Measurements from ENCODE around the gene EPN2.
A peak's percentile ranks its signal among the peaks of the same experiment; 100 is the strongest.

Gene EPN2

GRCh38 chr17:19285213-19285900, 48.2 kb downstream of the EPN2 start:
- peak overlapping the region; percentile 90 for H3K27ac Mint-ChIP-seq
- H3K4me1 Mint-ChIP-seq (ENCODE audit: low read depth) = peaks cover 36% of the 10 kb centered on the region
- H3K27me3 Mint-ChIP-seq (ENCODE audit: low read depth) = no peaks in the 10 kb centered on the region
- no peaks in the 10 kb centered on the region for H3K9me3 Mint-ChIP-seq
- DNase-seq (ENCODE audit: low spot score) = no peak
- peaks cover 4% of the 10 kb centered on the region for H3K36me3 Mint-ChIP-seq (ENCODE audit: low read depth)
- peak overlapping the region; percentile 63 for H3K4me3 Mint-ChIP-seq

DNA sequence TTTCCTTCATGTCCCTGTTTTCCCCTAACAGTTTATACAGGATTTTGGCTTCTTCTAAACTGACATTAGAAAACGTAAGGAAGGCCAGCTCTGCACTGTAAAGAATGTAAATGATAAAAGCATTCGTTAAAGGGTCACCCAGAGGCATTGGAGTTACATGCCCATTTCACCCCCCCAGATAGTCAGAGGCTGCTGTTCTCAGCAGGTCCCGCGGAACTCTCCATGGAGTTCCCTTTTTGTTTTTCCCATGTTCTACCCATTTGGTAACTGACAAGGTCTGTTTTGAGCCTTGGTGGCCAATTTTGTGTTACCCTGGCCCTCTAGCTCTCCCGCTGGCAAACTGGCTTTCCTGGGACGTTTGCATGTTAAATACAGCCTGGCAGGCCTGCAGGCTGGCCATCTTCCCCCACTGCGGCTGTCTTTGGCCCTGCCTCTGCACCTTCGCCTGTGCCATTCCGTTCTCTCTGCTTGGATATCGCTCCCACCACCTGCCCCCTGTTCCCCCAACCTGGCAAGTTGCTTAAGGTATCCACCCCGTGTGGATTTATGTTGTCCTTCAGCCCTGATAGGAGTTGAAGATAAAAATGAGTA, 49.7 kb downstream of the EPN2 start:
- Mint-ChIP-seq H3K27me3 (ENCODE audit: low read depth) (no peaks in the 10 kb centered on the region), H3K4me3 (no peak overlapping the region), H3K27ac (no peak overlapping the region), H3K36me3 (ENCODE audit: low read depth) (peaks cover 4% of the 10 kb centered on the region), H3K4me1 (ENCODE audit: low read depth) (peaks cover 39% of the 10 kb centered on the region), H3K9me3 (no peaks in the 10 kb centered on the region)
- DNase-seq (ENCODE audit: low spot score) = no peak

GRCh38 chr17:19287651-19288050, 50.5 kb downstream of the EPN2 start:
- Mint-ChIP-seq H3K4me3 (no peak overlapping the region), H3K27ac (no peak overlapping the region), H3K36me3 (ENCODE audit: low read depth) (peaks cover 4% of the 10 kb centered on the region), H3K27me3 (ENCODE audit: low read depth) (no peaks in the 10 kb centered on the region), H3K4me1 (ENCODE audit: low read depth) (peaks cover 39% of the 10 kb centered on the region), H3K9me3 (no peaks in the 10 kb centered on the region)
- no peak for DNase-seq (ENCODE audit: low spot score)

DNA sequence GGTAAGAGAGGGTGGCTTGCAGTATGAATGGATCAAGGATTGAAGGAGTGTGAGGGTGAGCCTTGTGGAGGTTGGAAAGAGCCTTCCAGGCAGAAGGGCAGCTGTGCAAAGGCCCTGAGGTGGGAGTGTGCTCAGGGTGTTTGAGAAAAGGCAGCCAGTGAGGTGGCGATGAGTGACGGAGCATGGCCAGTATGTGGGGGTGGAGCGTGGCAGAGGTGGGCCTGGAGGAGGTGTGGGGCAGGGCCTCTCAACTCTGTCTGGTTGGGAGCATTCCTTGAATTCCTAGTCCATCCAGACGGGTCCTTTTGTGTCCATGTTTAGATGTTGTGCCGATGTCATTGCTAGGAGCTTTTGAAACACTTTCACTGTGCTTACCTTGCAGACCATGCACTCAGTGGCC, 51.3 kb downstream of the EPN2 start:
- Mint-ChIP-seq H3K4me1 (ENCODE audit: low read depth) (peaks cover 39% of the 10 kb centered on the region), H3K4me3 (no peak overlapping the region), H3K9me3 (no peaks in the 10 kb centered on the region), H3K27me3 (ENCODE audit: low read depth) (no peaks in the 10 kb centered on the region), H3K36me3 (ENCODE audit: low read depth) (no peaks in the 10 kb centered on the region), H3K27ac (no peak overlapping the region)
- DNase-seq (ENCODE audit: low spot score) = no peak

DNA sequence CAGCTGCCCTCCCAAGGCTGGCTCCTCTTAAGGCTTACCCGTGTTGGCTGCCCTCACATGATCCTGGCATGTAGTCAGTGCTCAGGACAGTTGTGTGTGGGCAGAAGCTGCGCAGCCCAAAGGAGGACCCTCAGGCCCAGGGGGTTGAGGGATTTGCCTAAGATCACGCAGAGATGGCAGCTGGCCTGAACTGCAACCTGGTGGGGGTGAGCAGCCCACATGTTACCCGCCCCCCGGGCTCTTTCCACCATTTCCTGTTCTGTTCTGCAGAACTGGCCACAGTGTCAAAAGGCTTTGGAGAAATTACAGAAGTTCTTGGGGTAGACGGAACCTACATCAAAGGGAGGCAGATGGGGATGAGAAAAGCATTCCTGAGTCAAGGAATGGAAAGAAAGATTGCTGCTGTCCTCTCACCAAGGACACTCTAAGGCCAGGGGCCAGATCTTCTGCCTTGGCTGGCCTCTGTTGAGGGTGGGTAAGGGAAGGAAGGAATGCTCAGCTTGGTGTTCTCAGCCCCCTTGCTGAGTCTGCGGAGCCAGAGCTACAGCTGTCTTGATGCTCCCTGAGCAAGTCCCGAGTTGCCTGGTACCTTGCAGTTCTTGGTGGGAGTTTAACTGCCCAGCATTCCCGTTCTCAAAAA, 53.0 kb downstream of the EPN2 start:
- Mint-ChIP-seq H3K36me3 (ENCODE audit: low read depth) (no peaks in the 10 kb centered on the region), H3K27me3 (ENCODE audit: low read depth) (no peaks in the 10 kb centered on the region), H3K9me3 (no peaks in the 10 kb centered on the region), H3K4me1 (ENCODE audit: low read depth) (peaks cover 23% of the 10 kb centered on the region), H3K27ac (no peak overlapping the region), H3K4me3 (no peak overlapping the region)
- no peak for DNase-seq (ENCODE audit: low spot score)

- Mint-ChIP-seq H3K9me3 (no peaks in the 10 kb centered on the region), H3K27me3 (ENCODE audit: low read depth) (no peaks in the 10 kb centered on the region), H3K4me3 (no peak overlapping the region), H3K27ac (no peak overlapping the region), H3K4me1 (ENCODE audit: low read depth) (peaks cover 19% of the 10 kb centered on the region), H3K36me3 (ENCODE audit: low read depth) (no peaks in the 10 kb centered on the region)
- DNase-seq (ENCODE audit: low spot score) = no peak
Observed at GRCh38 chr17:19291646-19292376, 54.6 kb downstream of the EPN2 start.

DNA sequence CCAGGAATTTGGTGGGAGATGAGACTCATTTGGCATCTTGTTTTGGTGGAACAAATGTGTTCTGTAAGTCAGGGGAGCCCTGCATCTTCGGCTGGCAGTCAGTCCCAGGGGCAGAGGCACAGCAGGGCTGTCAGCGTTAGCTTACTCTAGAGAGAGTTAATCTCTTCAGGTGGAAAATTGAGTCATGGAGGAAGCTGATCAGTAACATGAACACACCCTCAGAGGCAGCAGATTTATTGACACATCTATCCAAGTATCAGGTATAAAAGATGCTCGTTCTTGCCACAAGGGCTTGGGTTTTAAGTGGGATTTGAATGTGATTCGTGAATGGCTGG, 55.2 kb downstream of the EPN2 start:
- Mint-ChIP-seq H3K36me3 (ENCODE audit: low read depth) (no peaks in the 10 kb centered on the region), H3K4me1 (ENCODE audit: low read depth) (peaks cover 16% of the 10 kb centered on the region), H3K9me3 (no peaks in the 10 kb centered on the region), H3K27ac (no peak overlapping the region), H3K27me3 (ENCODE audit: low read depth) (no peaks in the 10 kb centered on the region), H3K4me3 (no peak overlapping the region)
- no peak for DNase-seq (ENCODE audit: low spot score)

DNA sequence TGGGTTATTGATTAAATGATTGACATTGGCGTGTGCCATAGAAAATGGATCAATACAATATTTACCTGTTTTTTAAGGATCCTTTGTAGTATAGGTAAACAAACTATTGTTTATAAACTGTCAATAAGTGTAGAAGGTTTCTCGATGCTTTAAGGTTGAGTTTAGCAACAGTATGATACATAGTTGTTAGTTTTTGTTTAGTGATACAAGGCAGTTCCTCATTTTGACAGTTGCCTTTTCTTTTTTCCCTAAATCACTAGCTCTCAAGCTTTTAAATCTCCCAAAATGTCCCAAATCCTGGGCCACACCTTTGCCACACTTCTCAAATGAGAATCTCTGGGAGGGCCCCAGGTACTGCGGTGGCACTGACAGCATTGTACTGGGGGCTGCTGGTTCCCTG, 57.3 kb downstream of the EPN2 start:
- H3K27ac Mint-ChIP-seq = no peak overlapping the region
- no peaks in the 10 kb centered on the region for H3K27me3 Mint-ChIP-seq (ENCODE audit: low read depth)
- no peaks in the 10 kb centered on the region for H3K36me3 Mint-ChIP-seq (ENCODE audit: low read depth)
- no peak for DNase-seq (ENCODE audit: low spot score)
- no peak overlapping the region for H3K4me3 Mint-ChIP-seq
- H3K9me3 Mint-ChIP-seq = no peaks in the 10 kb centered on the region
- peaks cover 10% of the 10 kb centered on the region for H3K4me1 Mint-ChIP-seq (ENCODE audit: low read depth)

GRCh38 chr17:19295473-19296135, 58.4 kb downstream of the EPN2 start:
- Mint-ChIP-seq H3K9me3 (no peaks in the 10 kb centered on the region), H3K36me3 (ENCODE audit: low read depth) (no peaks in the 10 kb centered on the region), H3K4me1 (ENCODE audit: low read depth) (peaks cover 3% of the 10 kb centered on the region), H3K27ac (no peak overlapping the region), H3K27me3 (ENCODE audit: low read depth) (no peaks in the 10 kb centered on the region), H3K4me3 (no peak overlapping the region)
- DNase-seq (ENCODE audit: low spot score) = no peak

- H3K36me3 Mint-ChIP-seq (ENCODE audit: low read depth) = no peaks in the 10 kb centered on the region
- H3K27me3 Mint-ChIP-seq (ENCODE audit: low read depth) = no peaks in the 10 kb centered on the region
- H3K4me3 Mint-ChIP-seq = no peak overlapping the region
- DNase-seq (ENCODE audit: low spot score) = no peak
- H3K27ac Mint-ChIP-seq = no peak overlapping the region
- no peaks in the 10 kb centered on the region for H3K9me3 Mint-ChIP-seq
- H3K4me1 Mint-ChIP-seq (ENCODE audit: low read depth) = no peaks in the 10 kb centered on the region
Observed at GRCh38 chr17:19296786-19297778, 59.9 kb downstream of the EPN2 start.

- peaks cover 9% of the 10 kb centered on the region for H3K4me1 Mint-ChIP-seq (ENCODE audit: low read depth)
- DNase-seq (ENCODE audit: low spot score) = no peak
- no peak overlapping the region for H3K4me3 Mint-ChIP-seq
- H3K9me3 Mint-ChIP-seq = no peaks in the 10 kb centered on the region
- no peak overlapping the region for H3K27ac Mint-ChIP-seq
- H3K36me3 Mint-ChIP-seq (ENCODE audit: low read depth) = no peaks in the 10 kb centered on the region
- H3K27me3 Mint-ChIP-seq (ENCODE audit: low read depth) = no peaks in the 10 kb centered on the region
Observed at GRCh38 chr17:19298569-19299213, 61.5 kb downstream of the EPN2 start.

DNA sequence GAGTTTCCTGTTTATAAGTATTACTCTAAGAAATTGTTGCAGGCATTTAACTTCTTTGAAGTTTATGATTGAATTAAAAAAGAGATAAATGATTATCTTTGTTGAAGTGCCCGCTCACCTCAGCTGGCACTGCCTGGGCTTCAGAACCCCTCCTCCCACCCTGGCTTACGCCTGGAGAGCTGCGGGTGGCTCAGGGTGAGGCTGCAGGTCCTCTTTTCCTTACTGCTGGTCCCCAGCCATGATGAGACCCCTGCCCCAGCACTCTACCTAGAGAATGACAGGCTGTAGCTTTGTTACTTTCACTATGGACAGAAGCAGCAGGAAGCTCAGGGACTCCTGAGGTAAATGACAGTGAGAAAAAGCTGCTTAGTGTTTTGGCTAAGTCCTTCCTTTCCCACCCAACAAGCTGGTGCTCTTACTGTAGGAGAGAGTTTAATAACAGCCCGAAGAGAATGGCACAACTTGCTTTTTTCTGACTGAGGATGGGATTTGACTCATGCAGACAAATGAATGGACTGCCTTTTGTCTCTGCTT, 62.1 kb downstream of the EPN2 start:
- no peak overlapping the region for H3K4me3 Mint-ChIP-seq

More for the DNA sequence above, 62.1 kb downstream of the EPN2 start:
- DNase-seq (ENCODE audit: low spot score) = no peak
- H3K27me3 Mint-ChIP-seq (ENCODE audit: low read depth) = no peaks in the 10 kb centered on the region
- H3K9me3 Mint-ChIP-seq = no peaks in the 10 kb centered on the region
- H3K4me1 Mint-ChIP-seq (ENCODE audit: low read depth) = peaks cover 12% of the 10 kb centered on the region
- no peaks in the 10 kb centered on the region for H3K36me3 Mint-ChIP-seq (ENCODE audit: low read depth)
- no peak overlapping the region for H3K27ac Mint-ChIP-seq
